Posterior vena cava (tissue), 2 donors: Measurements from ENCODE around the gene TNIK. TPM values are rescaled to one million over a fixed set of nuclear protein-coding genes. Genes with fewer than 3 reads are reported as not detected.
"Not testable (repeated sequence)": the region's sequence is repeated elsewhere in the genome, so short reads cannot be mapped to it uniquely, and the experiment has no call there.

Source experiments
- DNase-seq: peaks from one replicate; pipeline ENCODE4 v3.0.0-alpha.2; 2020; ENCODE audit warnings: low spot score
- intact Hi-C, 2 donors: fragments of 100-400 bp; cut with DNase I; formaldehyde crosslinking; loops; one replicate each; pipeline versions ENCODE4 v1.14.1 to v1.14.2; 2022 to 2023
- total RNA-seq, 2 donors: library from RNA; stranded (reverse); fragmentation: NEBNext Ultra II Directional; extraction: Animal tissue kit (Norgen Biotek cat#: 25700); gene quantifications; one replicate each; pipeline ENCODE4 v1.2.1, GENCODE V29; 2021
- donor health status: DM: yes; HTN: yes; CAD: no.
- donor health status: DM: yes; HTN: yes; CAD: no.

The TNIK gene
- total RNA-seq, 2 donors from 2014 or later, result 16.5 to 20.3 TPM

GRCh38 chr3:171256445-171257250 lies 203.6 kb downstream of the TNIK start:
- intact Hi-C loops, result no loop called here
- no peak for DNase-seq

DNA sequence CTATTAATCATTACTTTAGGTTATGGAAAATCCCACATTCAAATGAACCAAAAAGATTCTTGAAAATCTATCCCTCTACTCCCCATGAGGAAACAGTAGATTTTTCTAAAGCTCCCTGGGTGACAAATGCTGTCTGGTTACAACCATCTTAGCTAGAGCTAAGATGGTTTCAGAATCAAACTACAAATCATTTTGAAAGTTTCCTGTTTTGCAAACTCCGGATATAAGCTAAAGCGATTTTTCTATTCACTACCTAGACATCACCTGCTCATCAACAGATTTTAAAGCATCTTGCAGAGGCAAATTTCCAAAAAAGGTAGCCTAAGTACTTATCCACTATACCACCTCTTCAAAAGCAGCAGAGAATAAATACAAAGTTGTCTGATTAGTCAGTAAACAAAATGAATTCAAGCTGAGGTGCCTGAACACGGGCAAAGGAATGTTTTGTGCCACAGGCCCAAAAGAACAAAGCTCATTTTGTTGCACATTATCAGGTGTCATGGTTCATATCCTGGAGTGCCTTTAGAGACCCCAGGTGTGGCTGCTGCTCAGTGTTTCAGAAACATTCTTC lies 204.9 kb downstream of the TNIK start:
- intact Hi-C loops, result no loop called here
- no peak for DNase-seq

DNA sequence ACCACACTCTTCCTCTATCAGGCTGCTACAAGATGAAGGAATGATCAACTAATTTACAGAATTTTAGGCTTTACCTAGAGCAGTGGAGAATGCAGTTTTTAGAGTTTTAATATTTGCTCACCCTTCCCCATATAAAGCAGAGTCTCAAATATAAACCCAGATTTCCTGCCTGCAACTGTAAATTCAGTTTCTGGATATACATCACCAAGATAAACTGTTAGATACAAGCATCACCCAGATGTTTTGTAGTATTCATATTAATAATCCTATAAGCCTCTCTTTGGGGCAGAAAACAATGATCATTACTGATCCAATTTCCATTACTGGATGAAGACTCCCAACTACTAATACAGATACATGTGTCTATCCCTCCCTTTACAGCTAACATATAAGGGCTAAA lies 205.9 kb downstream of the TNIK start:
- intact Hi-C loops, result no loop called here
- no peak for DNase-seq

DNA sequence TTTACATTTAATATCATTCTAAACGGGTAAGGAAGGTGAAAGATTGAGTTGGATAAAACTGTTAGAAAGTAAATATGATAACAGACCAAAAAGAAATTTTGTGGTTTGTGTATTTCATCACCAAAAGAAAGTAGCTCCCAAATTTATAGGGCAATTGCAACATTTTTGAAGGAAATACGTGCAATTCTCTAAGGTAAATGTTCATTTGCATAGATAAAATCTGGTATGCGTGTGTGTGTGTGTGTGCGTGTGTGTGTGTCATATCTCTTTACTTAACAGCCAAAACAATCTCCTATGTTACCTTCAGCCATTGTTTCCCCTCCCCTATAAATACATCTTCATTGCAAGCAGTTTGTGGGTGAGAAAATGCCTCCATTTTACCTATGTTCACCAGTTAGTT lies 208.4 kb downstream of the TNIK start:
- intact Hi-C loops, result no loop called here
- DNase-seq, result no peak

GRCh38 chr3:171250444-171250843 lies 209.8 kb downstream of the TNIK start:
- intact Hi-C loops, result no loop called here
- DNase-seq, result no peak

DNA sequence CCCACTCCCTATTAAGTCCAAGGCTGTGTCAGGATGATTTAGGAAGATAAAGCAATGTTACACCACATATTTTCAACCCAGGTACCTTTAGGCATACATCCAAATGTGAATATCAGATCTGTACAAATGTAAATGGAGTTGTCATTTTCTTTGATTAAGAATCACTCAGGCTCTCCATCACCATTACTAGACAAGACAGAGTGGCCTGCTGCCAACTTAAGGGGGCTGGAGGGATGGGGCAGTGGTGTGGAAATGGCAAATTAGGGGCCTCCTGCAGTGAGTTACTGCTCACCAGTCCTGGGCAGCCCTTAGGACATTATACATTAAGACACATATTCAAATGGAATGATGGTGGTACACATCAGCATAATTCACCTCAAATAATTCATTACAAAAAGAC lies 211.0 kb downstream of the TNIK start:
- no peak for DNase-seq
- intact Hi-C loops, result no loop called here

DNA sequence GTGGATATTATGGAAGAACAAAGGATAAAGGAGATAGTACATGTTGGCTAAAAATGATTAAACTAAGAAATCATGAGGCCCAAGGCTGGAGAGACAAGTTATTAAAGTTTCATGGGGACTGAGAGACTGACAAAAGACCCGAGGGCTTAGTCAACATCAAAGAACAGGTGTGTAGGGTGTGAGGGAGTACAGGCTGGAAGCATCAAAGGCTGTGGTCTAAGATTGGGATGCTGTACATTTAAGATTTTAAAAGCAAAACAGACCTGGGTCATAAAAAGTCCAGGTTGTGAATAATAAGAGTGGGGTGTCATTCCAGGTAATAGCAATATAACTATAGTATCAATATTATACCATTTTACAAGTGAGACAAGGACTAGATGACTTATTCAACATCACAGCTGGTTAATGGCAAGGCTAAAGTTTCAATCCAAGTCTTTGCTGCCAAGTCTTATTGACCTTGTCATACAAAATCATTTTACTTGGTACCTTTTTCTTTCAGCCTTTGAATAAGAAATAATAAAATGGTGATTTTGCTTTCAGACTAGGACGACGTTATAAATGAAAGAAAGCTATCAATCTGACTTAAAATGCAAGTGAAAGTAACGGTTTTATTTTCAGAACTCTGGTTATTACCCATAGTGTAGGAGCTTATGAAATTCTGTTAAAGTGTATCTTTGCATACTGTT lies 211.6 kb downstream of the TNIK start:
- no peak for DNase-seq
- intact Hi-C loops, result no loop called here

DNA sequence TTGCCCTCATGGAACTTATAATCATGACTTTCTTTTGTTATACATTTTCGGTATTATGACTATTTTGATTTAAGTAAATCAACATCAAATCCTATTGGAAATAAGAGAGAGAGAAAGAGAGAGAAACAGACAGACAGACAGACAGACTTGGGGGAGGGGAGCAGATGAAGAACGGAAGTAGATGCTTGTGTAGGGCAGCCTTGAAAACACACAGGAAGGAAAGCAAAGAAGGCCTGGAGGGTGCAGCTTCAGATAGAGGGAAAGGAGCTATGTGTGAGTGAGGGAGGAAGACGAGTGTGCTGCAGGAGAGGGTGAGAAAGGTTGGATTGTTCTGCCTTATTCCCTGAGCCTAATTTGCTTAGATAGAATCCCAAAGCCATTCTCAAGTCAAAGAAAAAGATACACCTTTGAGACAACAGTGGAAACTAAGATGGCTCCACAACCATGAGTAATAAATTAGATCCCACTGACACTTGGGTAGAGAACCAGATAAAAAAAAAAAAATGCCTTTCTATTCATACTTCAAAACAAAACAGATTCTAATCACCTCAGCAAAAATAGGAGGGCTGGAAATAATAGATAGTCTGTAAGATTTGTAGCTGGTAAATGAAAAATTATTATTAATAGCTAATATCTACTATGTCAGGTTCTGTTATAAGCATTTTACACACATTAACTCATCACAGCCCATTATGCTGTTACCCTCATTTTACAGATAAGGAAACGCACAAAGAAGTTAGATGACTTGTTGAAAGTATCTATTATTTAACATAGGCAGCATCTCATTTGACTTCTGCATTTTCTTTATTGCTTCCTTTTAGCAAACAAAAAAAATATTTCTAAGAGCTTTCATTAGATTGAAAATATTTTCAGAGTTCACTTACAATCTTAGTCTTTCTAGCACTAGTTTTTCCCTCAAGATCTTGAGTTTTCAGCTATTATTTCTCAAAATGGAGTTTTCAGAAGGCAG lies 214.1 kb downstream of the TNIK start:
- intact Hi-C loops, result no loop called here
- DNase-seq, result no peak

- intact Hi-C loops, result no loop called here
- DNase-seq, result no peak
These were observed 217.3 kb downstream of the TNIK start for GRCh38 chr3:171242951-171243350.

DNA sequence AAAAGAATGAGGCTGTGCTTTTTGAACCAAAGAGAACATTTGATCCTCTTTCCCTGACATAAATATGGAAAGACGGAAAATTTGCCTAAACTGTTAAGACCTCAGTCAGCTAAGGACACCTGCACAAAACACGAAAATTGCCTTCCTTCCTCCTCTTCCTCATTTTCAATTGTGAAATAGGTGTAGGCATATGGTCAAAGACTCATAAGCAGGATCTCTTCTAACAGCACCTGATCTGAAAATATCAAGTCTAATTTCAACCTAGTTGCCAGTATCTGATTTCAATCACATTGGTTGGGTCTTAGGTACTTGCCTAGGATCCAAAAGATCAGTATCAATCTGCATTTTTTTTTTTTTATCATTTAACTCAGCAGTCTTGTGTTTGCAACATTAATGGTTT lies 218.0 kb downstream of the TNIK start:
- intact Hi-C loops, result no loop called here
- DNase-seq, result no peak

GRCh38 chr3:171241655-171242054 lies 218.6 kb downstream of the TNIK start:
- intact Hi-C loops, DNase-seq: not testable (repeated sequence)

GRCh38 chr3:171240504-171240835 lies 219.7 kb downstream of the TNIK start:
- intact Hi-C loops, result no loop called here
- no peak for DNase-seq

GRCh38 chr3:171239757-171240503 lies 220.3 kb downstream of the TNIK start:
- intact Hi-C loops, result no loop called here
- DNase-seq, result no peak

DNA sequence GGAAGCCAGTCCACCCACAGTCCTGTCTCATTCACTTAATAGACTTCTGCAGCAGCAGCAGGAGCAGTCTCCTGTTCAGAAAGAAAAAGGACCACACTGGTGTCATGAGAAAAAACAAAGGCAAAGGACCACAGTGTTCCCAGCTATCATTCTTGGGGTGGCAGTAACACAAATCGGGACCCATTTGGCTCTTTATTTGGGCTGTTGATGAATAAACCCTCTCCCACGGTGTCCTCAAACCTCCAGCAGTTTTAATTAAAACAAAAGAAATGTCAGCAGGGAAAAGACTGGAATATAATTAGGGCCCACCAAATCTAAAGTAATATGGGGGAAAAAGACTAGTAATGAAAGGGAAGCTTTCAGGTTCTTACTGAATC lies 223.2 kb downstream of the TNIK start:
- no peak for DNase-seq
- intact Hi-C loops, result no loop called here

DNA sequence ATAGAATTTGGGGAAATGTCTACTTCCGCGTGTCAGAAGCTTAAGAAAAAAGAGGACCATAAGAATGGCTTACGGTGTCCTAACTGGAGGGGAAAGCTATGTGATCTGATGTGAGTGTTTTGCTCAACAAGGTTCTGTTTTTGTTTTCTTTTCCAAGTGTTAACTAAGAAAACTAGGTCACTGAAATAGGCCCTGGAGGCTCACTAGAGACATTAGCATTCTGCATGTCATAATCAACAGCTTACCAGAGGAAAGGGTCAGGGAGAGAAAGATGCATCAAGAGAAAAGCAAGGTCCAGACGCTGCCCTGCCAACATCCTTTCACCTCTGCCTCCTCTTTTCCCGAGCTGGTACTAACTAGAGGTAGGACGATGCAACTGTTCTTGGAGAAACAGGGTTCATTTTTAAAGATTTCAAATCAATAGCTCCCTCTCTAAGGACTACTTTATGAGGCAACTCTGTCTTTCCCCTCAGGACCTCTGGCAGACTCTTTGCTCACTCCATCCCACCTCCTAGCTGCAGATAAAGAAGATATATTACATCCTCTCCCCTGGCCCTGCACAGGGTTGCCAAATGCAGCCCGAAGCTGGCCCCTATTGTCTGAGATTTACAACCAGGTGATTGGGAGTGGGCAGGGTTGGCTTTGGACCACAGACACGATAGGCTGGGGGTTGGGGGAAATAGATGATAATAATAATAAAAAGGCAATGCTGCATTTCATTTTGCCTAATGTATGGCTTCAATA lies 223.8 kb downstream of the TNIK start:
- intact Hi-C loops, result no loop called here
- DNase-seq, result no peak

- intact Hi-C loops, result no loop called here
- DNase-seq, result no peak
These were observed 225.8 kb downstream of the TNIK start for GRCh38 chr3:171234298-171235010.

- no peak for DNase-seq
- intact Hi-C loops, result no loop called here
These were observed 228.8 kb downstream of the TNIK start for GRCh38 chr3:171231361-171231760.

GRCh38 chr3:171230865-171231264 lies 229.3 kb downstream of the TNIK start:
- intact Hi-C loops, result no loop called here

More at GRCh38 chr3:171230865-171231264, 229.3 kb downstream of the TNIK start:
- DNase-seq, result no peak
